HG02588 (cell line): Measurements from ENCODE around the gene APOL3.
"Not testable (repeated sequence)": the region's sequence is repeated elsewhere in the genome, so short reads cannot be mapped to it uniquely, and the experiment has no call there.

Experiments
- ATAC-seq: cut with Tn5 transposase; IDR thresholded peaks from one replicate; pipeline ENCODE4 v1.9.1; 2021; ENCODE audit warnings: mild to moderate bottlenecking, moderate library complexity; ENCODE audit not compliant: unreplicated experiment

The APOL3 gene

DNA sequence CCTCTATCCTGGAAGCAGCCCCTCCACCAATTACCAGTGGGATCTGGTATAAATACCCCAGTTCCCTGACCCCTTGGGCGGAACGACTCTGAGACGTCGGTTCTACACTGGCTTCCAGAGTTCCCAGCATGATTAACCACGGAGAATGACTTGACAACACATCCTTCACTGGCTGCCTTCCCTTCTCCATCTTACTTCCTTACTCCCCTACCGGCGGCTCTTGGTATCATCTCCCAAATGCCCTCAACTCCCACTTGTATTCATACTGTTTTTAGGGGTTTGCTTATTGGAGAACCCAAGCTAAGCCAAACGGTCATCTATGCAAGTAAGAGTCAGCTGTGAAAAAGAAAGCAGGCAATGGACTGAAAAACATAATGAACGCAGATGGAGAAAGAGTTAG lies 56.1 kb downstream of the APOL3 start:
- ATAC-seq: no peak

DNA sequence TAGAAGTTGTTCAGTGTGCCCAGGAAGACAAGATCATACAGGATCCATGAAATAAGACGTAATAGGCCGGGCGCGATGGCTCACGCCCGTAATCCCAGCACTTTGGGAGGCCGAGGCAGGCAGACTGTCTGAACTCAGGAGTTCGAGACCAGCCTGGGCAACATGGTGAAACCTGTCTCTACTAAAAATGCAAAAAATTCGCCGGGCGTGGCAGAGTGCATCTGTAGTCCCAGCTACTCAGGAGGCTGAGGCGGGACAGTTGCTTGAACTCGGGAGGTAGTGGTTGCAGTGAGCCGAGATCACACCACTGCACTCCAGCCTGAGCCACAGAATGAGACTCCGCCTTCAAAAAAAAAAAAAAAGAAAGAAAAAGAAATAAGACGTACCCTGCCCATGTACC lies 56.7 kb downstream of the APOL3 start:
- no peak for ATAC-seq

DNA sequence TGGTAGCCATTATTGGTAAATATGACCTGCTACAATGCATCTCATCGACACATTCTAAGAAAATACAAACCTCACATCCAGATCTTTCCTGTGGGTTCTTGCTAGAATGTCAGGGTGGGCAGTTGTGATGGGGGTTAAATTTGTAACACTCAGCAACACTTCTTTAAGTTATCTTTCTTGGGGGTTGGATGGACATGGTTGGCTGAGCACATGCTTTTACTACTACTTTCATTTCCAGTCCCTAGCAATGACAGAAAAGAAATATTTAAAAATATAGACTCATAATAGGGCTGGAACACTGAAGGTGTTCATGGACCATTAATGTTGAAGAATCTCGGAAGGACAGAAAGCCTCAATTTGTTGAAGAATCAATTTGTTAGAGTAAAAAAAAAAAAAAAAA lies 57.6 kb downstream of the APOL3 start:
- ATAC-seq: no peak

DNA sequence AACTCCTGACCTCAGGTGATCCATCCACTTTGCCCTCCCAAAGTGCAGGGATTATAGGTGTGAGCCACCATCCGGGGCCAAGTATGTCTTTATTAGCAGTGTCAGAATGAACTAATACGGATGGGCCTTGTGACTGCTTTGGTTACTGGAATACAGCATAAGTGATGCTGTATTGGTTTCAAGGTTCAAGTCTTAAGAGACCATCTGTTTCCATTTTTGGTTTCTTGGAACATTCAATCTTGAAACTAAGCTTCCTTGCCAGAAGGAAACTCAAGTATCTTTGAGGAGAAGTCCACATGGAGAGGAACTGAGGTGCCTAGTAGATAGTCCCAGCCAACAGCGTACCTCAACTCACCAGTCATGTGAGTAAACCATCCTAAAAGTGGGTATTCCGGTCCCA lies 58.8 kb downstream of the APOL3 start:
- no peak for ATAC-seq

DNA sequence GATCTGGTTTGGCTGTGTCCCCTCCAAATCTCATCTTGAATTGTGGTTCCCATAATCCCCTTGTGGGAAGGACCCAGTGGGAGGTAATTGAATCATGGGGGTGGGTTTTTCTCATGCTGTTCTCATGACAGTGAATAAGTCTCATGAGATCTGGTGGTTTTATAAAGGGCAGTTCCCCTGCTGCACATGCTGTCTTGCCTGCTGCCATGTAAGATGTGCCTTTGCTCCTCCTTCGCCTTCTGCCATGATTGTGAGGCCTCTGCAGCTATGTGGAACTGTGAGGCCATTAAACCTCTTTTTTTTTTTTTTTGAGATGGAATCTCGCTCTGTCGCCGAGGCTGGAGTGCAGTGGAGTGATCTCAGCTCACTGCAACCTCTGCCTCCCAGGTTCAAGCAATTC lies 59.6 kb downstream of the APOL3 start:
- not testable (repeated sequence) for ATAC-seq

DNA sequence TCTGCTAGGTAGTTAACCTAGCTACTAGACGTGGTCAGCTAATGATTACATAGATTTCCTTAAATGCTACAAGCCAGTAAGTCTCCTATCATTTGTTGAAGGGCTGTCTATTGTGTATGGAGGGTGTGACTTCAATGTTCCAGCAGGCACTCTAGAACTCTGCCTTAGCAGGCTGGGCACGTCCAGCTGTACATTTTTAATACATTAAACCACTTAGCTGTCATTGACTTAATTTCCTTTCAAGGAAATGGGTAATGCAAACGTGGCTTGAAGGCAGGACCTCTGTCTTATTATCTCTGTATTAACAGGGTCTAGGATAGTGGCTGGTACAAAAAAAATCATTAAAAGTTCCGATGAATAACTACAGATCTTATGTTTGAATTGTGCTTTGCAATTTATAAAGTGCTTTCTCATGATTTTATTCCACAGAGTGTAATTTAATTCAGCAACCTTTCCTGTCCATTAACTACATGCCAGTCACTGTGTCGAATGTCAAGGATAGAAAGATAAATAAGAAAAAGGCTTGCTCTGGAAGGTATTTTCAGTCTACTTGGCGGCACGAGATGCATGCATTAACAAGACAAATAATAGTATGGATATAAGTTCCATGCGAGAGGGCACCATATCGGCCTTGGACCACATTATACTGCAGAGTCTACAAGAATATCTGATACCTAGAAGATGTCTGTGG lies 60.3 kb downstream of the APOL3 start:
- no peak for ATAC-seq

DNA sequence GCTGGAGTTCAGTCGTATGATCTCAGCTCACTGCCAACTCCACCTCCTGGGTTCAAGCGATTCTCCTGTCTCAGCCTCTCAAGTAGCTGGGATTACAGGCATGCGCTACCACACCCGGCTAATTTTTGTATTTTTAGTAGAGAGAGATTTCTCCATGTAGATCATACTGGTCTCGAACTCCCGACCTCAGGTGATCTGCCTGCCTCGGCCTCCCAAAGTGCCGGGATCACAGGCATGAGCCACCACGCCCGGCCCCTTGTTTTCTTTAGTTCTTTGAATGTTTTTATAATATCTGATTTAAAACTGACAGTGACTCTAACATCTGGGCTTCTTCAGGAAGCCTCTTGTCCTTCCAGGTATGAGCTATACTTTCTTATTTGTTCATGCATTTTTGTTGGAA lies 61.0 kb downstream of the APOL3 start:
- ATAC-seq: not testable (repeated sequence)

DNA sequence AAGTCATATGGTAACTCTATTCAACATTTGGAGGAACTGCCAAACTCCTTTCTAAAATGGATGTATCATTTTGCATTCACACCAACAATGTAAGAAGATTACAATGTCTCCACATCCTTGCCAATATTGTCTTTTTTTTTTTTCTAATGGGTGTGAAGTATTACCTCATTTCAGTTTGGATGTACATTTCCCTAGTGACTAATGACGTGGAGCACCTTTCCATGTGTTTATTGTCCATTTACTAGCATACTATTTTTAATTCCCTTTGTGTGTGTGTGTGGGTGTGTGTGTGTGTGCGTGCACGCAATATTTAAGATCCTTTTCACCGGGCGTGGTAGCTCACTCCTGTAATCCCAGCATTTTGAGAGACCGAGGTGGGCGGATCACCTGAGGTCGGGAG lies 62.7 kb downstream of the APOL3 start:
- no peak for ATAC-seq

DNA sequence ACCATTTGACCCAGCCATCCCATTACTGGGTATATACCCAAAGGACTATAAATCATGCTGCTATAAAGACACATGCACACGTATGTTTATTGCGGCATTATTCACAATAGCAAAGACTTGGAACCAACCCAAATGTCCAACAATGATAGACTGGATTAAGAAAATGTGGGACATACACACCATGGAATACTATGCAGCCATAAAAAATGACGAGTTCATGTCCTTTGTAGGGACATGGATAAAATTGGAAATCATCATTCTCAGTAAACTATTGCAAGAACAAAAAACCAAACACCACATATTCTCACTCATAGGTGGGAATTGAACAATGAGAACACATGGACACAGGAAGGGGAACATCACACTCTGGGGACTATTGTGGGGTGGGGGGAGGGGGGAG lies 69.8 kb downstream of the APOL3 start:
- ATAC-seq: not testable (repeated sequence)
